Fibroblast of skin of left biceps (primary cell): Measurements from ENCODE around the gene KIAA0825.
"Not testable (repeated sequence)": the region's sequence is repeated elsewhere in the genome, so short reads cannot be mapped to it uniquely, and the experiment has no call there.

Experiments
- DNase-seq, 2 experiments: peaks; one replicate each; pipeline ENCODE4 v3.0.0-alpha.2; 2013; ENCODE audit warnings: low read depth in 2 of 2

KIAA0825 gene

DNA sequence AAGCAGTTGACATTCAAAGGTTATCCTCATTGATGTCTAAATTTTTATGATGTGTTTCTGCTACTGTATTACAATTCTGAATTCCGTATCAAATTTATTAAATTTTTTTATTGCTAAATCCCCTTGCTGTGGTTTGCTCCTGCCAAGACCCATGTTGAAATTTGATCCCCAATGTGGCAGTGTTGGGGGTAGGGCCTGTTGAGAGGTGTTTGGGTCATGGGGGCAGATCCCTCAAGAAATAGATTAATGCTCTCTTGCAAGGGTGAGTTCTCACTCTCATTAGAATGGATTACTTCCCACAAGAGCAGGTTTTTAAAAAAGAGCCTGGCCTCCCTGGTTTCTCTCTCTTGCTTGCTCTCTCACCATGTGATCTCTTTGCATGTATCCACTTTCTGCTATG lies 442.5 kb downstream of the KIAA0825 start:
- no peak for DNase-seq

DNA sequence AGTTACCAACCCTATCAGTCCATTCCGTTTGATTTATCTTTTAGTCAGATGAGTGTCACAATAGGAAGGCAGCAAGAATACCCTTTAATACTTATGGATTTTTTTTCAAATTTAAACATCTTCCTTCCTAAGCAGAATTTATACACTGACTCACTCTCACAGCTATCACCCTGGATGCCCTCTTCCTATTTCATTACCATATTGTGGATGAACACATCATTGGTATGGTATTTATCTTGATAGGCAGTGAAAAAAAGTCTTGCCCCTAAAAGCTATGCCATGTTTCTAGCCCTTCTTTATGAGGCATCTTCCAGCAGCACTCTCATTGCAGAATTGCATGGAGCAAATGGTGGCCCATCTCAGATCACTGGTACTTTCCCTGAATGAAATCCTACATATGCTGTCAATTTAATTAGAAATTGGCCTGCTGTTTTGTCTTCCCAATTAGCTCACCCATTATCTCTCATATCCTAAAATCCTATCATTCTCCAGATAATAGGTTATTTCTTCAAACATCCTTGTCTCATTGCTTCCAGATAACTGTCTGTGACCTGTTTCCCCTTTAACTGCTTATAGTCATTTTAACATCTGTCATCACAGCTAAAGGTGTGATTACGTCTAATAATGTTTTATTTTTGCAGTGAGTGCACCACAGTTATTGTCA lies 443.5 kb downstream of the KIAA0825 start:
- no peak for DNase-seq

- DNase-seq = no peak
Measured at GRCh38 chr5:94173100-94173499, 445.3 kb downstream of the KIAA0825 start.

- not testable (repeated sequence) for DNase-seq
Measured at GRCh38 chr5:94171070-94171469, 447.3 kb downstream of the KIAA0825 start.

- not testable (repeated sequence) for DNase-seq
Measured at GRCh38 chr5:94170158-94170557, 448.2 kb downstream of the KIAA0825 start.

- DNase-seq = no peak
Measured at GRCh38 chr5:94168151-94168550, 450.3 kb downstream of the KIAA0825 start.

DNA sequence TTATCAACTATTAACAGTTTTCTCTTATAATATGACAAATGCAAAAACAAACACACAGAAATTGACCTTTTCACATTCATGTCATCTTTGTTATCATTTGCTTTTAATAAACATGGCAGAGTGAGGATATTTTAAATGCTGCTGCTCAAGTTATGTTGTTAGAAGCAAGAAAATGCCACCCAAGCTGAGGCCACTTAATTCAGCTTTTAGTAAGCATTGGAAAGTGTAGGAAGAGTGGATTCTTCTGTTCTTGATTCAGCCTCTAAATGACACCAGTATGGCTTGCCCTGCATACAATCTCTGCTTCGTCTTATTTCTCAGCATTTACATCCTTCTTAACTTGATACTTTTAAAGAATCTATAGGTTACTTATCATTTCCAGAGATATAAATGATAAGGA lies 456.6 kb downstream of the KIAA0825 start:
- DNase-seq = no peak

- DNase-seq = no peak
Measured at GRCh38 chr5:94159144-94159543, 459.3 kb downstream of the KIAA0825 start.

DNA sequence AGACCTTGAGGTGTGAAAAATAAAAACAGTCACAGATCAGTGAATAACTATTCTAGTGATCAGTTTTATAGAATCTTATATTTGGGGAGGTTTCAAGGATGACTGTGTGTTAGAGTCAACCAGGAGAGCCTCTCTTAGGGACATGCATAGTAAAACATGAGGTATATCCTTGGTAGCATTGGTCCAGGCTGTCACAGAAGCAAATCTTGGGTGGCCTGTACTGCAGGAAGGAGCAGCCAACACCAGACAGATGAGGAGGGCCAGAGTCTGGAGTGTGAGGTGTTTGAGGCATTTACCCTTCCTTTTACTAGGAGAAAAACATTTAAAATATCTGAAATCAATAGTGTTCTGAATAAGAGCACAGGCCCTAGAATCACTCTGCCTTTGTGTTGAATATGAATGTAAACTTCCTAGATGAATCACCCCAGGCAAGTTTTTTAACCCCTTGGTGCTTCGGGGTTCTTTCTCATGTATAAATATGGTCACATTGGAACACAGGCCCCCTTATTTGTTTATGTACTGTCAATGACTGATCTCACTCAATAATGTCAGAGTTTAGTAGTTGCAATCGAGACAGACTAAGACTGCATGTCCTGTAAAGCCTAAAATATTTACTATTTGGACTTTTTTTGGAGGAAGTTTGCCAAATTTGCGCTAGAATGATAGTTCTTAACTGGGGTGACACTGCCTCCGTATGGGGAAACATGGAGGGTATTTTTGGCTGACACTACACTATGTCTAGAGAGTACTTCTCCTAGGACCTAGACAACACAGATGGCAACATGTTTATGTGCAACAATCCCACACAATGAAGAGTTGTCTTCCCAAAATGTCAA lies 460.5 kb downstream of the KIAA0825 start:
- no peak for DNase-seq

DNA sequence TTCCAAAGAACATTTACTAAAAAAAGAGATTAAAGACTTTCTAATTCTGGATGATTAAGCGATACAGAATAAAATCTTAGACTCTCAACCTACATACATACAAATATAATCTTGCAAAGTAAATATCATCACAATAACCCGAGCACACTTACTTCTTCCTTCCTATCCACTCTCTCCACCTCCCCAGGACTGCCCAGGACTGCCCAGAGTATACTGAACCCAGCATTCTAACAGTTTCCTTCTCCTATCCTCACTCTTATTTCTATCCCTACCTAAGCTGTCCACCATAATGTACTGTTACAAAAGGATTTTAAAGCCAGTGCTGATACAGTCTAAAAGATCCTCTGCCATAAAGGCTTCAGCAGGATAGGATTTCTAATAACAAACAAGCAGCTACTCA lies 463.7 kb downstream of the KIAA0825 start:
- DNase-seq = no peak

- DNase-seq = no peak
Measured at GRCh38 chr5:94153736-94154450, 464.5 kb downstream of the KIAA0825 start.

GRCh38 chr5:94143621-94144020 lies 474.8 kb downstream of the KIAA0825 start:
- DNase-seq = not testable (repeated sequence)

DNA sequence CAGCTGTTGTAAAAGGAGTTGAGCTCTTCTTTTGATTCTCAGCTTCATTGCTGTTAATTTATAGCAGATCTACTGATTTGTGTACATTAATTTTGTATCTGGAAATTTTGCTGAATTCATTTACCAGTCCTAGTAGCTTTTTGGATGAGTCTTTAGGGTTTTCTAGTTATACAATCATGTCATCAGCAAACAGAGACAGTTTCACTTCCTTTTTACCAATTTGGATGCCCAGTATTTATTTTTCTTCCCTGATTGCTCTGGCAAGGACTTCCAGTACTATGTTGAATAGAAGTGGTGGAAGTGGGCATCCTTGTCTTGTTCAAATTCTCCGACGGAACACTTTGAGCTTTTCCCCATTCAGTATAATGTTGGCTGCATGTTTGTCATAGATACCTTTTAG lies 478.1 kb downstream of the KIAA0825 start:
- no peak for DNase-seq

DNA sequence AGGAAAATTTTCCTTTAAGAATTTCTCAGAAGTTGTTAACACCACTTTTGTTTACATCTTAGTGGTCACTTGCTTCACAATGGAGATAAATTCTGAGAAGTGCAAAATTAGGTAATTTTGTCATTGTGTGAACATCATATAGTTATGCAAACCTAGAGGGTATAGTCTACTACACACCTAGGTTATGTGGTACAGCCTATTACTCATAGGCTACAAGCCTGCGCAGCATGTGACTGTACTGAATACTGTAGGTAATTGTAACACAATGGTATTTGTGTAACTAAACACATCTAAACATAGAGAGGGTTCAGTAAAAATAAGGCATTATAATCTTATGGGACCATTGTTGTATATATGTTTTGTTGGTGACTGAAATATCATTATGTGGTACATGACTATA lies 488.3 kb downstream of the KIAA0825 start:
- no peak for DNase-seq

GRCh38 chr5:94125107-94125506 lies 493.3 kb downstream of the KIAA0825 start:
- DNase-seq = no peak

- DNase-seq = not testable (repeated sequence)
Measured at GRCh38 chr5:94116317-94116716, 502.1 kb downstream of the KIAA0825 start.

GRCh38 chr5:94113087-94113486 lies 505.3 kb downstream of the KIAA0825 start:
- no peak for DNase-seq

DNA sequence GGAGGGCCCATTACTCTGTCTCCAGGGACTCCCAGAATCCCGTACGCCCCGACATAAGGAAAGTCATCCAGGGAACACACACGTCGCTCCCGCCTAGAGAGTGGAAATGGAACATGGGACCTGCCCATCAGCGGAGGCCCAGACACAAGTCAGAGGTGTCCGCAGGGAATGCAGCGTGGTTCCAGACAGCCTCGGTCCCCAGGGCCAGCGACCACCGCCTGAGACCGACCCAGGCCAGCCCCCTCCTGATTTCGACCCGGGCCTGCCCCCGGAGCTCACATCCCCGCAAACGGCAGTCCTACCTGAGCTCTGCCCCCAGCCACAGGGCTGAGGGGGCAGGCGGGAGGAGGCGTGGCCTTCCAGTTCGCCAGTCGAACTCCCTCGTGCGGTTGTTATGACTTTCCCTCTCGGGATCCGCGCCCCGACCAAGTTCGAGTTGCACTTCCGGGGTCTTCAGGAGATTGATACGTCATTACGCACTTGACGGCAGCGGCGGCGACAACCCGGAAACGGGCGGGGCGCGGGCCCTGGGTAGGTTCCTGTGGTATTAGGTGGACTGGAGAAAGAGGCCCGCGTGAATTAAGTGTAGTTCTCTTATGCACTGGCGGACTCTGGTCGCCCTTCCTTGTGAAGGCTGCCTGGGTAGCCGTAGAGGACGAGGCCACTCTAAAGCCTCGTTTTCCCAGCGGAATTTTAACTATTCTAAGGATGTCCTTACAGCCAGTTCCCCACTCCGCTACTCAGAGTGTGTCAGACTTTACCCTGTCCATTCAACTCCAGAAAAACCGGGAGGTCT lies 507.0 kb downstream of the KIAA0825 start:
- DNase-seq = peak; percentile 84 to 85

DNA sequence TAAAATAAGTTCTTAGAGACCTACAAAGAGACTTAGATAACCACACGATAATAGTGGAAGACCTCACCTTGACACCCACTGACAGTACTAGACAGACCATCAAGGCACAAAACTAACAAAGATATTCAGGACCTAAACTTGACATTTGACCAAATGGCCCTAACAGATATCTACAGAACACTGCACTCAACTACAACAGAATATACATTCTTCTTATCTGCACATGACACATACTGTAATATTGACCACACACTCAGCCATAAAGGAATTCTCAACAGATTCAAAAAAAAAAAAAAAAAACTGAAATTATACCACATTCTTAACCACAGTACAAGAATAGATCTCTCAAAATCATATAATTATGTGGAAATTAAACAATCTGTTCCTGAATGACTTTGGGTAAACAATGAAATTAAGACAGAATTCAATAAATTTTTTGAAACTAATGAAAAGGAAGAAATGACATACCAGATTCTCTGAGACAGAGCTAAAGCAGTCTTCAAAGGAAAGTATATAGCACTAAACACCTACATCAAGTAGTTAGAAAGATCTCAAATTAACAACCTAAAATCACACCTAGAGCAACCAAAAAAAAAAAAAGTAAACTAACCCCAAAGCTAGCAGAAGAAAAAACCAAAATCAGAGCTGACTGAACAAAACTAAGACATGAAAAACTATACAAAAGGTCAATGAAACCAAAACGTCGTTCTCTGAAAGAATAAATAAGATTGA lies 514.7 kb downstream of the KIAA0825 start:
- no peak for DNase-seq
